H9 (cell line): ENCODE results near the gene KDM2B. TPM values are rescaled to one million over a fixed set of nuclear protein-coding genes. Genes with fewer than 3 reads are reported as not detected.
A peak's percentile ranks its signal among the peaks of the same experiment; 100 is the strongest.

Experiments
- DNase-seq: peaks from one replicate; pipeline ENCODE4 v3.0.0-alpha.2; 2017
- H2AFZ ChIP-seq: one replicate; pipeline ENCODE4 v1.6.1; 2013; ENCODE audit warnings: mild to moderate bottlenecking, low read length, control low read depth, moderate library complexity
- H2AK5ac ChIP-seq: 2 replicates; pipeline ENCODE4 v1.6.1; 2013; ENCODE audit warnings: low read length, control low read depth, mixed read lengths; ENCODE audit not compliant: insufficient read length
- H2BK120ac ChIP-seq: one replicate; pipeline ENCODE4 v1.6.1; 2013; ENCODE audit warnings: low read depth, mild to moderate bottlenecking, low read length, control low read depth, inconsistent platforms; ENCODE audit not compliant: poor library complexity, severe bottlenecking
- H2BK12ac ChIP-seq: 2 replicates; pipeline ENCODE4 v1.6.1; 2013; ENCODE audit warnings: low read length, control low read depth, mixed read lengths, low read depth; ENCODE audit not compliant: insufficient read length
- H2BK15ac ChIP-seq: 2 replicates; pipeline ENCODE4 v1.6.1; 2013; ENCODE audit warnings: low read depth, low read length, control low read depth
- H2BK20ac ChIP-seq: one replicate; pipeline ENCODE4 v1.6.1; 2013; ENCODE audit warnings: low read depth, mild to moderate bottlenecking, low read length, control low read depth, inconsistent platforms; ENCODE audit not compliant: poor library complexity, severe bottlenecking
- H2BK5ac ChIP-seq: 2 replicates; pipeline ENCODE4 v1.6.1; 2013; ENCODE audit warnings: low read length, control low read depth, mixed read lengths; ENCODE audit not compliant: insufficient read length
- H3K14ac ChIP-seq: 2 replicates; pipeline ENCODE4 v1.6.1; 2013; ENCODE audit warnings: low read length, control low read depth; ENCODE audit not compliant: insufficient read depth
- H3K18ac ChIP-seq: 2 replicates; pipeline ENCODE4 v1.6.1; 2013; ENCODE audit warnings: low read depth, mild to moderate bottlenecking, mixed read lengths, low read length, control low read depth; ENCODE audit not compliant: insufficient read length
- H3K23ac ChIP-seq: 2 replicates; pipeline ENCODE4 v1.6.1; 2013; ENCODE audit warnings: low read length, control low read depth, mixed read lengths, low read depth; ENCODE audit not compliant: insufficient read length
- H3K23me2 ChIP-seq: 2 replicates; pipeline ENCODE4 v1.6.1; 2013; ENCODE audit warnings: low read depth, mild to moderate bottlenecking, mixed read lengths, low read length, control low read depth; ENCODE audit not compliant: insufficient read length, poor library complexity, severe bottlenecking
- H3K27ac ChIP-seq: 2 replicates; pipeline ENCODE4 v1.5.1; 2013; ENCODE audit warnings: low read length, control low read depth, mixed read lengths, low read depth; ENCODE audit not compliant: insufficient read length
- H3K27me3 ChIP-seq: 2 replicates; pipeline ENCODE4 v1.6.1; 2013; ENCODE audit warnings: low read length, control low read depth, inconsistent platforms; ENCODE audit not compliant: insufficient read depth
- H3K4ac ChIP-seq: 2 replicates; pipeline ENCODE4 v1.6.1; 2013; ENCODE audit warnings: low read depth, mild to moderate bottlenecking, control low read depth, inconsistent platforms, low read length, moderate library complexity
- H3K4me1 ChIP-seq: 2 replicates; pipeline ENCODE4 v1.6.1; 2013; ENCODE audit warnings: low read length, control low read depth, inconsistent platforms; ENCODE audit not compliant: insufficient read depth
- H3K4me2 ChIP-seq: 2 replicates; pipeline ENCODE4 v1.6.1; 2013; ENCODE audit warnings: low read length, control low read depth, mixed read lengths; ENCODE audit not compliant: insufficient read length, insufficient read depth
- H3K56ac ChIP-seq: 2 replicates; pipeline ENCODE4 v1.6.1; 2013; ENCODE audit warnings: low read depth, mild to moderate bottlenecking, mixed read lengths, low read length, control low read depth; ENCODE audit not compliant: insufficient read length
- H3K79me1 ChIP-seq: 2 replicates; pipeline ENCODE4 v1.6.1; 2013; ENCODE audit warnings: low read depth, mild to moderate bottlenecking, moderate library complexity, low read length, control low read depth, inconsistent platforms; ENCODE audit not compliant: insufficient read depth, poor library complexity, severe bottlenecking
- H3K79me2 ChIP-seq: 2 replicates; pipeline ENCODE4 v1.6.1; 2013; ENCODE audit warnings: low read length, control low read depth, inconsistent platforms; ENCODE audit not compliant: insufficient read depth
- H3K9ac ChIP-seq: 2 replicates; pipeline ENCODE4 v1.6.1; 2013; ENCODE audit warnings: low read length, control low read depth, mixed read lengths; ENCODE audit not compliant: insufficient read length; ENCODE audit errors: extremely low read depth
- H3K9me3 ChIP-seq: one replicate; pipeline ENCODE4 v1.6.1; 2013; ENCODE audit warnings: low read depth, low read length, inconsistent platforms; ENCODE audit not compliant: control insufficient read depth
- H3T11ph ChIP-seq: one replicate; pipeline ENCODE4 v1.6.1; 2013; ENCODE audit warnings: mild to moderate bottlenecking, low read length, control low read depth, inconsistent platforms
- H4K20me1 ChIP-seq: one replicate; pipeline ENCODE4 v1.6.1; 2013; ENCODE audit not compliant: control insufficient read depth, insufficient read length, insufficient read depth
- H4K5ac ChIP-seq: 2 replicates; pipeline ENCODE4 v1.6.1; 2013; ENCODE audit warnings: low read depth, mild to moderate bottlenecking, mixed read lengths, low read length, control low read depth; ENCODE audit not compliant: insufficient read length
- H4K8ac ChIP-seq: replicated peaks from 2 replicates; pipeline ENCODE4 v1.6.1; 2013; ENCODE audit warnings: low read length, control low read depth, mixed read lengths, low read depth; ENCODE audit not compliant: insufficient read length
- H4K91ac ChIP-seq: 2 replicates; pipeline ENCODE4 v1.6.1; 2013; ENCODE audit warnings: low read depth, mild to moderate bottlenecking, moderate library complexity, mixed read lengths, low read length, control low read depth; ENCODE audit not compliant: insufficient read length
- H3K27ac Mint-ChIP-seq, 3 experiments: 2 replicates in 2 of 3; 3 replicates in 1 of 3; pipeline ENCODE4 v1.8.0; 2020 to 2021; ENCODE audit warnings: mixed read lengths in 3 of 3, mild to moderate bottlenecking in 1 of 3, moderate library complexity in 1 of 3
- H3K27me3 Mint-ChIP-seq: 2 replicates; pipeline ENCODE4 v1.8.0; 2021; ENCODE audit warnings: low read depth, mild to moderate bottlenecking, moderate library complexity, mixed read lengths
- H3K36me3 Mint-ChIP-seq, 3 experiments: 2 replicates in 2 of 3; 3 replicates in 1 of 3; pipeline ENCODE4 v1.8.0; 2020 to 2021; ENCODE audit warnings: low read depth in 3 of 3, mixed read lengths in 3 of 3; ENCODE audit not compliant: insufficient read depth in 1 of 3
- H3K4me1 Mint-ChIP-seq, 2 experiments: 2 replicates each; pipeline ENCODE4 v1.8.0; 2020; ENCODE audit warnings: mixed read lengths in 2 of 2
- H3K4me3 Mint-ChIP-seq, 2 experiments: 2 replicates in 1 of 2; 3 replicates in 1 of 2; pipeline ENCODE4 v1.8.0; 2020 to 2021; ENCODE audit warnings: mild to moderate bottlenecking in 2 of 2, mixed read lengths in 2 of 2, moderate library complexity in 1 of 2
- H3K9me3 Mint-ChIP-seq, 2 experiments: 2 replicates in 1 of 2; 3 replicates in 1 of 2; pipeline ENCODE4 v1.8.0; 2020; ENCODE audit warnings: mild to moderate bottlenecking in 2 of 2, mixed read lengths in 2 of 2, moderate library complexity in 1 of 2
- WGBS: extraction: QIAGEN DNeasy Blood & Tissue Kit; methylation state at CpG from one replicate; pipeline ENCODE4 v1.1.7; 2013; ENCODE audit warnings: missing lambda C conversion rate, low lambda C conversion rate, mixed read lengths; ENCODE audit not compliant: insufficient read length; ENCODE audit errors: extremely low coverage; 5-methylcytosine and 5-hydroxymethylcytosine counted together
- total RNA-seq: library from RNA; stranded (reverse); gene quantifications from 2 replicates; pipeline ENCODE4 v1.2.1, GENCODE V29; 2021
- TF ChIP-seq, protein P1 (sequence below): fragments of 200-600 bp; sonication (generic); conservative IDR thresholded peaks from 3 replicates; pipeline ENCODE4 v1.8.0; 2021; ENCODE audit warnings: antibody characterized with exemption, mild to moderate bottlenecking

Gene KDM2B
- total RNA-seq, 1 experiment from 2014 or later, result 143 TPM

DNA sequence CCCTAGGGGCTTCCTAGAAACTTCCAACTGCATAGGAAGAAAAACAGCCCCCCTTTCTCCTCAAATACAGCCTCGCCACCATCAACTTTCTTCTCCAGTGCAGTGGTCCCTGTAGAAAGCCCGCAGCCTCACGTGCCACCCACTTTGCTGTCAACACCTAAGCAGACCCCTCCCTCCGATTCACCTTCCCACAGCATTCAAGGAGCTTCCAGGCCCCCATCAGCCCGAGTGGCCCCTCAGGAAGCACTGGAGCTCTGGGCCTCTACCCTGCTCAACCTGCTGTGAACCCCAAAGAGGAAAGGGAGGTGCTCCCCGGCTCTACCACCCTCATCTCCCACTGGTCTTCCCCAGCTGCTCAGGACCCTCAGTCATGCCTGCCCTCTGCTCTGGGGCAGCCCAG, 125.9 kb downstream of the KDM2B start:
- Mint-ChIP-seq H3K4me1 (peaks cover 11 to 16% of the 10 kb centered on the region in 2 experiments; a peak in 3 of 4 replicates), H3K4me3 (no peak overlapping the region), H3K27ac (peak overlapping the region; percentile 14 to 81 (median 75); a peak in 5 of 7 replicates), H3K36me3 (peaks cover 11 to 34% (median 21%) of the 10 kb centered on the region in 3 experiments; a peak in 6 of 7 replicates), H3K27me3 (no peaks in the 10 kb centered on the region), H3K9me3 (0 out of 5 replicates have a peak, but pooled peaks cover 0 to 2% of the 10 kb centered on the region in 2 experiments)
- Histone ChIP-seq H3K4ac (no peak overlapping the region), H2AFZ (no peak overlapping the region), H3K79me2 (peaks cover 8% of the 10 kb centered on the region; the same call in 1 of the 2 replicates), H3K4me1 (no peaks in the 10 kb centered on the region), H2AK5ac (no peak overlapping the region), H2BK5ac (no peak overlapping the region), H3K9ac (no peak overlapping the region), H3K79me1 (peaks cover 11% of the 10 kb centered on the region), H3K56ac (no peak overlapping the region), H3T11ph (no peak overlapping the region), H3K27ac (no peak overlapping the region), H2BK20ac (no peak overlapping the region), H4K20me1 (no peaks in the 10 kb centered on the region), H3K23ac (no peak overlapping the region), H2BK120ac (no peak overlapping the region), H2BK12ac (no peak overlapping the region), H4K91ac (no peak overlapping the region), H3K27me3 (no peaks in the 10 kb centered on the region), H3K18ac (no peak overlapping the region), H3K4me2 (no peak overlapping the region), H3K9me3 (no peaks in the 10 kb centered on the region), H4K8ac (no peak overlapping the region), H4K5ac (no peak overlapping the region), H2BK15ac (no peak overlapping the region), H3K14ac (no peak overlapping the region; the same call in 1 of the 2 replicates), H3K23me2 (no peaks in the 10 kb centered on the region)
- no peak for DNase-seq
- no CpG with 5 or more reads among the region's 6 CpGs for WGBS
- TF ChIP-seq, protein P1, sequence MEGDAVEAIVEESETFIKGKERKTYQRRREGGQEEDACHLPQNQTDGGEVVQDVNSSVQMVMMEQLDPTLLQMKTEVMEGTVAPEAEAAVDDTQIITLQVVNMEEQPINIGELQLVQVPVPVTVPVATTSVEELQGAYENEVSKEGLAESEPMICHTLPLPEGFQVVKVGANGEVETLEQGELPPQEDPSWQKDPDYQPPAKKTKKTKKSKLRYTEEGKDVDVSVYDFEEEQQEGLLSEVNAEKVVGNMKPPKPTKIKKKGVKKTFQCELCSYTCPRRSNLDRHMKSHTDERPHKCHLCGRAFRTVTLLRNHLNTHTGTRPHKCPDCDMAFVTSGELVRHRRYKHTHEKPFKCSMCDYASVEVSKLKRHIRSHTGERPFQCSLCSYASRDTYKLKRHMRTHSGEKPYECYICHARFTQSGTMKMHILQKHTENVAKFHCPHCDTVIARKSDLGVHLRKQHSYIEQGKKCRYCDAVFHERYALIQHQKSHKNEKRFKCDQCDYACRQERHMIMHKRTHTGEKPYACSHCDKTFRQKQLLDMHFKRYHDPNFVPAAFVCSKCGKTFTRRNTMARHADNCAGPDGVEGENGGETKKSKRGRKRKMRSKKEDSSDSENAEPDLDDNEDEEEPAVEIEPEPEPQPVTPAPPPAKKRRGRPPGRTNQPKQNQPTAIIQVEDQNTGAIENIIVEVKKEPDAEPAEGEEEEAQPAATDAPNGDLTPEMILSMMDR, result no peak
